Fibroblast of skin of left biceps (primary cell): Measurements from ENCODE around the gene RNF182.
"Not testable (repeated sequence)": the region's sequence is repeated elsewhere in the genome, so short reads cannot be mapped to it uniquely, and the experiment has no call there.

Experiments
- DNase-seq, 2 experiments: peaks; one replicate each; pipeline ENCODE4 v3.0.0-alpha.2; 2013; ENCODE audit warnings: low read depth in 2 of 2

RNF182 gene

DNA sequence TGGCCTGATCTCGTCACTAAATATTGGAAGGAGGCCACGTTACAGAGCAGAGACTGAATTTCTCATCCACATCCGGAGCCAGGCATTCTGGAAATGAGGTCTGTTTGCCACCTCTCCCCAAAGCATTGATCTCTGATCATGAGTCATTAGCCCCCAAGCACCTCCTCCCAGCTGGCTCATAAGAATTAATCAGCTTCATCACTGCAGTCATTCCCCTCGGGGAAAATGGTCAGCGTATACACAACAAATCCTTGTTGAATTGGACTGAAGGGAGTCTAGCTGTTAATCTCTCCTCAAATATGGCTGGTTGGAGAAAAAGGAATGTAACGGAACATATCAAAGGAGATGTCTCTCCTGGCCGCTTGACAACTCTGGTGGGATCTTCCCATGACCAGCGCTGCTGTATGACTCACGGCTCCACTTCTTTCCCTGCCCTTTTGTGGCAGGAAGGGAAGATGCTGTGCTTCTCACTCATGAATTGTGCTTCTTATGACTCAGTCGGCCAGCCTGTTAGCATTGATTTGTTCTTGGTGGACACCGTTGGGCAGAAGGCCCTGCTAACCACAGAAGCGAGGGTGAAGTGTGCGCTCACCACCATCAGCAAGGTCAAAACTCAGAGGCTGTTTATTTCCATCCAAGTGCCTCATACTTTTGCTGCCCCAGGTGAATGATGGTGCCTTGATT, 76.7 kb downstream of the RNF182 start:
- peak; percentile 94 to 95 for DNase-seq

DNA sequence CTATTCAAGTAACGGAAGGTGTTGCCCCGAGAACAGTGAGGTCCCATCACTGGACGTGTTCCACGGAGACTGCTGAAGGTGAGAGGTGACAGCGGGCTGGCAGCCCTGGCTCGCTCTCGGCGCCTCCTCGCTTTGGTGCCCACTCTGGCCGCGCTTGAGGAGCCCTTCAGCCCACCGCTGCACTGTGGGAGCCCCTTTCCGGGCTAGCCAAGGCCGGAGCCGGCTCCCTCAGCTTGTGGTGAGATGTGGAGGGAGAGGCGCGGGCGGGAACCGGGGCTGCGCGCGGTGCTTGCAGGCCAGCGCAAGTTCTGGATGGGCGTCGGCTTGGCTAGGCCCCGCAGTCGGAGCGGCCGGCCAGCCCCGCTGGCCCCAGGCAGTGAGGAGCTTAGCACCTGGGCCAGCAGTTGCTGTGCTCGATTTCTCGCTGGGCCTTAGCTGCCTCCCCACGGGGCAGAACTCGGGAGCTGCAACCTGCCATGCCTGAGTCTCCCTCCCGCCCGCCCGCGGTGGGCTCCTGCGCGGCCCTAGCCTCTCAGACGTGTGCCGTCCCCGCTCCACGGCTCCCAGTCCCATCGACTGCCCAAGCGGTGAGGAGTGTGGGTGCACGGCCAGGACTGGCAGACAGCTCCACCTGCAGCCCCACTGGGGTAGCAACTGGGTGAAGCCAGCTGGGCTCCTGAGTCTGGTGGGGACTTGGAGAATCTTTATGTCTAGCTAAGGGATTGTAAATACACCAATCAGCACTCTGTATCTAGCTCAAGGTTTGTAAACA, 77.6 kb downstream of the RNF182 start:
- DNase-seq, result no peak

- DNase-seq, result no peak
Observed at GRCh38 chr6:14004258-14004657, 79.5 kb downstream of the RNF182 start.

- DNase-seq, result no peak
Observed at GRCh38 chr6:14008809-14009208, 84.1 kb downstream of the RNF182 start.

DNA sequence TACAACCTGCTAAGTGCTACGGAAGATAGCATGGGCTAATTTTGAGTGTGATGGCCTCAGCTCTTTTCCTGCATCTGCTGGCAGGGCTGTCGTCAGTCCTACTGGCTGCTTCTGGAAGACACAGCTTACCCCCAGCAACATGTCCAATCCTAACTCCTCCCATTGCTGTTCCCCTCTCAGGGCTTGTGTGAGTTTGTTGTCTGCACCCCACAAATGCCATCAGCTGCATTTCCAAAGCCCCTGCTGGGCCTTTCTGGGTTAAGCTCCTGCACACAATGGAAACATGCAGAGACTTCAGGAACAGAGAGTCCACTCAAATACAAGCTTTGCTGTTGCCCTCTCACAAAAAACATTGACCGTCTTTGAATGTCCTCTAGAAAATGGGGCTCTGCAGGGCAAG, 84.7 kb downstream of the RNF182 start:
- DNase-seq, result no peak

DNA sequence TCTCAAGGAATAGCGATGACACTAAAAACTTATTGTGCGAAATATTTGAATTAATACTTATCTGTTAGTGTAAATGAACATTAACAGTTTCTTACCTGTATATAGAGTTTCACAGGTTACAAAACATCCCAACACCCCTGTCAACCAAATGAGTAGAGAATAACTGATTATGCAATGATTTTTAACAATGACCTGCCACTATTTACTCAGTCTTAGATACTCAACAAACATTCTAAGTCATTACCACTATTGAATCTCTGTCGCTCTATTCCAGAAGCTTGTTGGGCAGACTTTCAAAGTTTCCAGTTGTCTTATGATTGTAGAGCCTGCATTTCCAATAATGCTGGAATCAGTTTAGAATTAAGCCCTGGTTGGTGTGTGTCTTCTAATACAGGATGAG, 85.5 kb downstream of the RNF182 start:
- no peak for DNase-seq

DNA sequence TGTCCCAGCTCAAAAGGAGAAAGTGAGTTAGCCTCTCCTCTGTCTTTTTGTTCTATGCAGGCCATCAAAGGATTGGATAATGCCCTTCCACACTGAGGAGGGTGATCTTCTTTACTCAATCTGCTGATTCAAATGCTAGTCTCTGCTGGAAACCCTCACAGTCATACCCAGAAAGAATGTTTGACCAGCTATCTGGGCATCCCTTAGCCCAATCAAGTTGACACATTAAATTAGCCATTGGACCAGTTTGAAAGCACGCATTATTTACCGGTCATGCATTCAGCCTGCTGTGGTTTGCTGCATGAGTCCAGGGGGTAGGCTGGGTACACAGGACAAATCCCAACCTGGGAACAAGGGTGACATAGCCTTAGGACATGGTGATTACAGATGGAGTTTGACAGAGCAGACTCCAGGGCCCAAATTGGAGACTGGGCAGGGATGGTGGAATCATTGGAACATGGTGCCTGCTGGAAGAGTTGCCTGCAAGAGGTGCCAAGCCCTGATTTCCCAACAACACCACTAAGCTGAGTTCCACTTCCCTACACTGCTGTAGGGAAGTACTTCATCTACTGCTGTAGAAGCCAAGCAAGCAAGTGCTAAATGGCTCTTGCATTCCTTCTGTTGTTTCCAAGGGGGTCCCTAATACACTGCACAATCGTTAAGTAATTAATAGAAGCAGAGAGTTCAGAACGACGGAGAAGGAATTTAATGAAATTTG, 87.7 kb downstream of the RNF182 start:
- DNase-seq, result no peak

DNA sequence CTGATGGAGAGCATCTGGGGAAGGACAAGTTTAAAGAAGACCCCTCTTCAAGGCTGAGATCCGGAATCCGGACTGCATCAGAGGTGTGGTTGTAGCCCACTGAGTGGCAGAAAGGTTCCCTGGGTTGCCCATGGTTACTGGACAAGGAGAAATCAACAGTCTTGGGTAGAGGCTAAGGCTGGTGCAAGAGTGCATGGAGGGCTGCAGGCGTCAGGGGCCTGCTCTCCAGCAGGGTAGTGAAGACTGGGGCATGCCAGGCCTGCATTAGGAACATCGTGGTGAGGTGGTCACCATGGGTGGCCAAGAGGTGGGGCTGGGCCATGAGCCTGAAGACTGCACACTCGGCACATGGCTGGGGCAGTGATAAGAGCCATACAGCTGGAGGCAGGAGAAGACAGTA, 91.2 kb downstream of the RNF182 start:
- DNase-seq, result no peak

DNA sequence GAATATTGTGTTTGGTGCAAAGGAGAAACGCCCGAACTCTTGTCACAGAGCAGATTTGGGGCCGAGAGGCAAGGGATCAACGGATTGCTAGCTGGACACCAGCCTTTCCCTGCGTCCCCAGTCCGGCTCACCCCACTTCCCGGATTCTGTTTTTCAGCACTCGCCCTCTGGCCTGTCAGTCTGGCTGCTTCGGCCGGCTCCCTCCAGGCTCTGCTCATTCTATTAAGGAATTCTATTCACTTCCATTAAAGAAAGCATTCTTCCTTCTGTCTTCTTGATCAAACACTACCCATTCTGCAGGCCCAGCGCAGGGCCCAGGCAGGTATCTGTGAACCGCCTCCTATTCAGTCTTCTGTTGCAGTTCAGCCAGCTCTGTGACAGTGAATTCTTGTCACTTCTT, 91.7 kb downstream of the RNF182 start:
- no peak for DNase-seq

GRCh38 chr6:14016935-14017625, 92.3 kb downstream of the RNF182 start:
- no peak for DNase-seq

DNA sequence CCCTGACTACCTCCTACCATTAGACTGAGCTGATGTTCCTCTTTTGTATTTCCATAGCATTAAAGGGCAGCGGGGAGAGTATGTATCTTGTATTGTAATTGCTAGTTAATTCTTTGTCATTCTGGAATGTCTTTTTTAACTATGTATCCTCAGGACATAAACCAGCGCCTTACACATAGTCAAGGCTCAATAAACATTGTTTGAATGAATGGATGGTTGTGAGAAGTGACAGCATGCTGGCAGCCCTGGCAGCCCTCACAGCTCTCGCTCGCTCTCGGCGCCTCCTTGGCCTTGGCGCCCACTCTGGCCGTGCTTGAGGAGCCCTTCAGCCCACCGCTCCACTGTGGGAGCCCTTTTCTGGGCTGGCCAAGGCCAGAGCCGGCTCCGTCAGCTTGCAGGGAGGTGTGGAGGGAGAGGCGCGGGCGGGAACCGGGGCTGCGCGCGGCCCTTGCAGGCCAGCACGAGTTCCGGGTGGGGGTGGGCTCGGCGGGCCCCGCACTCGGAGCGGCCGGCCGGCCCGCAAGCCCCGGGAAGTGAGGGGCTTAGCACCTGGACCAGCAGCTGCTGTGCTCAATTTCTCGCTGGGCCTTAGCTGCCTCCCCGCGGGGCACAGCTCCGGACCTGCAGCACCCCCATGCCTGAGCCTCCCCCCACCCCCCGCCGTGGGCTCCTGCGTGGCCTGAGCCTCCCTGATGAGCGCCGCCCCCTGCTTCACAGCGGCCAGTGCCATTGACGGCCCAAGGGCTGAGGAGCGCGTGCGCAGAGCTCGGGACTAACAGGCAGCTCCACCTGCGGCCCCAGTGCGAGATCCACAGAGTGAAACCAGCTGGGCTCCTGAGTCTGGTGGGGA, 93.1 kb downstream of the RNF182 start:
- DNase-seq, result no peak

DNA sequence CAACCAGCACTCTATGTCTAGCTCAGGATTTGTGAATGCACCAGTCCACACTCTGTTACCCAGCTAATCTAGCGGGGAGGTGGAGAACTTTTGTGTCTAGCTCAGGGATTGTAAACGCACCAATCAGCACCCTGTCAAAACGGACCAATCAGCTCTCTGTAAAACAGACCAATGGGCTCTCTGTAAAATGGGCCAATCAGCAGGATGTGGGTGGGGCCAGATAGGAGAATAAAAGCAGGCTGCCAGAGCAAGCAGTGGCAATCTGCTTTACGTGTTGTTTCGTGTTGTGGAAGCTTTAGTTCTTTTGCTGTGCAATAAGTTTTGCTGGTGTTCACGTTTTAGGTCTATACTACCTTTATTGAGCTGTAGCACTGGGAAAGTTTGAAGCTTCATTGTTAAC, 93.8 kb downstream of the RNF182 start:
- DNase-seq, result not testable (repeated sequence)

DNA sequence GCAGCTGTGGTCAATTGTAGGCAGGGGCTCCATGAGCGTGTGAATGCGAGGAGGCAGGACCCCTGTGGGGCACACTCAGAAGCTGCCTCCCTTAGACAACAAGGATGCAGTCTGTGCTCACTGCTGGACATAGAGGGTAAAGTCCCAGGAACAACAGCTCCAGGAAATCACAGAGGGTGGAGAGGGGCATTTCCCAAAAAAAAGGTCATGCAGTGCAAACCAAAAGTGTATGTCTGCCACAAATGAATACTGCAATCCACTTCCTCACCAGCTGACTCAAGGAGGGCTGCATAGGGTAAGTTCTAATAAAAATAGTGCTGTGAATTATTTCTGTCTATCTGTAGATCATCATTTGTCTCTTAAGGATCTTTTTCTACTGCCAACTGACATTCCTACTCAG, 95.8 kb downstream of the RNF182 start:
- DNase-seq, result no peak

- DNase-seq, result no peak
Observed at GRCh38 chr6:14021449-14021848, 96.7 kb downstream of the RNF182 start.

DNA sequence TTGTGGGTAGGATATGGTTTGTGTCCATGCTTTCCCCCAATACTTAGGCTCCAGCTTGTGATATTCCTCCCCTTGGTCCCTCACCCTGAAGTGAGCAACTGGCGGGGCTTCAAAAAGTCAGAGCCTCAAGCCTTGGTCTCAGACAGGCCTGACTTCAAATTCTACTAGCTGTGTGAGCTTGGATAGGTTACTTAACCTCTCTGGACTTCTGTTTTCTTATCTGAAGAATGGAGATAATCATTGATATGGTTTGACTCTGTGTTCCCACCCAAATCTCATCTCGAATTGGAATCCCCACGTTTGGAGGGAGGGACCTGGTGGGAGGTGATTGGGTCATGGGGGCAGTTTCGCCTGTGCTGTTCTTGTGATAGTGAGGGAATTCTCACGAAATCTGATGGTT, 97.9 kb downstream of the RNF182 start:
- DNase-seq, result no peak

GRCh38 chr6:14023855-14024254, 99.1 kb downstream of the RNF182 start:
- no peak for DNase-seq

DNA sequence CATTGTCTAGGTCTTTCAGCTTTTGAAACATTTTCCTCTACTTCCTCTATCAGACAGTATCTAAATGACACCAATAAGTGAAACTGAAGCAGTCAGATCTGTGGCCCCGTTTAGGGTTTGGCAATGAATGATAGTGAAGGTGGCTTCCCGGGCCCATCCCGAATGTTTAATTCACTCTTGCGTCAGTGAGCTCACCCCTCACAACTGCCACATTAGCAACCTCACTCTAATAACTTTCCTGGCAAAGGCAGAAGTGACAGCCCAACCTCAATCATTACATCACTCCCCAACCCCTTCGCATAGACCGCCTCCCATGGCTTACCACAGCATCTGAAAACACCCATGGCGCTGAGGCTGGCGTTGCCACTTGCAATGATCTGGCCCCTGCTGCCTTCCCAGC, 100.4 kb downstream of the RNF182 start:
- DNase-seq, result no peak

DNA sequence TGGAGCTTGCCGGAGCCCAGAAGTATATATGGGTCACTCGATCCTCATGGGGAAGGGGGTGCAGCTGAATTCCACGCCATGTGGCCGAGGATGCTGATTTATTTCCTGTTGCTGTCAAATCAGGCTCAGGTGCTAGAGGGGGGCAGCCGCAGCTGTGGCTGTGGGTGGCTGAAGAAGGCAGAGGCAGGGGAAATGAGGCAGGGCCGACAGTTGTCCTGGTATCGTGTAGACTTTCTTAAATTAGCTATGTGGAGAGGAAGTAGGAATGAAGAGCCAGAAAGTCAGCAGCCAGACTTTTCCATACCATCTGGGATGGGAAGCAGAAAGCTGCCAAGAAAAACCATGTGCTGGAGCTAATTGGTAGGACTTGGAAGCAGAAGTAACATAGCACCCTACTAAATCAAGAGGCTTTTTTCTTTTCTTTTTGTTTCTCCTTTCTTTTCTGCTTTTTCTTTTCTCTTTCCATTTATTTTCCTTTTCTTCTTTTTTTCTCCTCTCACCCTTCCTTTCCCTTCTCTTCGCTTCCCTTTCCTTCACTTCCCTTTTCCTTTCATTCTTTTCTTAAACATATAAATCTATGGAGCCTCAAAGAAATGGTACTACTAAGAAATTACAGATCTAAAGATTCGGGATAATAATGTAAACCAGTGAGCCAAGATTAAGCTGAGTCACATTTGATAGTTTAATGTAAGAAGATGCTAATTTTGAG, 102.2 kb downstream of the RNF182 start:
- DNase-seq, result peak; percentile 18 to 20

- no peak for DNase-seq
Observed at GRCh38 chr6:14028631-14029030, 103.9 kb downstream of the RNF182 start.

GRCh38 chr6:14029605-14030004, 104.9 kb downstream of the RNF182 start:
- no peak for DNase-seq
